ENCODE results near the gene DBI. TPM values are rescaled to one million over a fixed set of nuclear protein-coding genes. Genes with fewer than 3 reads are reported as not detected.
"Not testable (repeated sequence)": the region's sequence is repeated elsewhere in the genome, so short reads cannot be mapped to it uniquely, and the experiment has no call there.

DBI gene
- total and polyA plus RNA-seq, 2 experiments from 2014 or later, result 272 to 755 TPM

GRCh38 chr2:119372778-119373568 lies 6.2 kb downstream of the DBI start:
- no peaks in the 10 kb centered on the region for H3K9me2 ChIP-seq (replicated peaks; ENCODE audit: insufficient read depth)
- H3K4me2 ChIP-seq, result no peak overlapping the region
- H3K27ac ChIP-seq, result no peak overlapping the region
- peaks cover 8% of the 10 kb centered on the region for H3K4me1 ChIP-seq (ENCODE audit: insufficient read depth)
- no peaks in the 10 kb centered on the region for H3K36me3 ChIP-seq (replicated peaks; ENCODE audit: insufficient read depth, low read depth)
- 89% methylated on average over 7 of the region's 7 CpGs for WGBS (ENCODE audit: low lambda C conversion rate, missing lambda C conversion rate)
- H4K20me1 ChIP-seq (ENCODE audit: insufficient read depth, poor library complexity, severe bottlenecking), result peaks cover 8% of the 10 kb centered on the region
- DNase-seq (ENCODE audit: low spot score), result no peak
- no peaks in the 10 kb centered on the region for H3K9me3 ChIP-seq (ENCODE audit: low read depth)
- H3K27me3 ChIP-seq, result no peaks in the 10 kb centered on the region
- no peak overlapping the region for H2AFZ ChIP-seq
- H3K4me3 ChIP-seq, result no peak overlapping the region
- TF ChIP-seq EZH2phosphoT487 (IDR thresholded peaks at IDR 0.05; ENCODE audit: low read depth, severe bottlenecking, unreplicated experiment) (no peak), CTCF (IDR thresholded peaks at IDR 0.05; ENCODE audit: poor library complexity) (no peak), EZH2 (IDR thresholded peaks at IDR 0.05; ENCODE audit: borderline replicate concordance) (no peak)
- peaks cover 17% of the 10 kb centered on the region for H3K79me2 ChIP-seq

GRCh38 chr2:119373907-119374745 lies 7.3 kb downstream of the DBI start:
- H3K9me3 ChIP-seq (ENCODE audit: low read depth); H3K4me3 ChIP-seq; H2AFZ ChIP-seq; H3K4me2 ChIP-seq; DNase-seq (ENCODE audit: low spot score); H3K27me3 ChIP-seq; H3K79me2 ChIP-seq; H3K9me2 ChIP-seq (replicated peaks; ENCODE audit: insufficient read depth); H3K4me1 ChIP-seq (ENCODE audit: insufficient read depth); H3K27ac ChIP-seq; H4K20me1 ChIP-seq (ENCODE audit: insufficient read depth, poor library complexity, severe bottlenecking); H3K36me3 ChIP-seq (replicated peaks; ENCODE audit: insufficient read depth, low read depth): not testable (repeated sequence)
- 92% methylated on average over 5 of the region's 5 CpGs for WGBS (ENCODE audit: low lambda C conversion rate, missing lambda C conversion rate)

GRCh38 chr2:119376406-119376805 lies 9.6 kb downstream of the DBI start:
- not testable (repeated sequence) for H2AFZ ChIP-seq; H3K27me3 ChIP-seq; H3K79me2 ChIP-seq; H3K36me3 ChIP-seq (replicated peaks; ENCODE audit: insufficient read depth, low read depth); H3K4me1 ChIP-seq (ENCODE audit: insufficient read depth); DNase-seq (ENCODE audit: low spot score); H3K9me3 ChIP-seq (ENCODE audit: low read depth); H4K20me1 ChIP-seq (ENCODE audit: insufficient read depth, poor library complexity, severe bottlenecking); H3K27ac ChIP-seq; H3K4me2 ChIP-seq; H3K9me2 ChIP-seq (replicated peaks; ENCODE audit: insufficient read depth); H3K4me3 ChIP-seq
- 72% methylated on average over 6 of the region's 6 CpGs for WGBS (ENCODE audit: low lambda C conversion rate, missing lambda C conversion rate)

- Histone ChIP-seq H2AFZ (no peak overlapping the region), H3K4me2 (no peak overlapping the region), H3K36me3 (replicated peaks; ENCODE audit: insufficient read depth, low read depth) (no peaks in the 10 kb centered on the region), H3K79me2 (no peaks in the 10 kb centered on the region), H3K27ac (no peak overlapping the region), H3K4me3 (no peak overlapping the region), H3K9me3 (ENCODE audit: low read depth) (no peaks in the 10 kb centered on the region), H3K4me1 (ENCODE audit: insufficient read depth) (peaks cover 7% of the 10 kb centered on the region), H4K20me1 (ENCODE audit: insufficient read depth, poor library complexity, severe bottlenecking) (no peaks in the 10 kb centered on the region), H3K9me2 (replicated peaks; ENCODE audit: insufficient read depth) (no peaks in the 10 kb centered on the region), H3K27me3 (no peaks in the 10 kb centered on the region)
- 95% methylated on average over 5 of the region's 5 CpGs for WGBS (ENCODE audit: low lambda C conversion rate, missing lambda C conversion rate)
- DNase-seq (ENCODE audit: low spot score), result no peak
- TF ChIP-seq CTCF (IDR thresholded peaks at IDR 0.05; ENCODE audit: poor library complexity) (no peak), EZH2phosphoT487 (IDR thresholded peaks at IDR 0.05; ENCODE audit: low read depth, severe bottlenecking, unreplicated experiment) (no peak), EZH2 (IDR thresholded peaks at IDR 0.05; ENCODE audit: borderline replicate concordance) (no peak)
These were observed 10.0 kb downstream of the DBI start for GRCh38 chr2:119376810-119377209.
